ENCODE measurements around the gene NFKB1. TPM values are rescaled to one million over a fixed set of nuclear protein-coding genes. Genes with fewer than 3 reads are reported as not detected.

NFKB1 gene
- total RNA-seq, 2 donors from 2014 or later = 57.6 to 61.6 TPM

DNA sequence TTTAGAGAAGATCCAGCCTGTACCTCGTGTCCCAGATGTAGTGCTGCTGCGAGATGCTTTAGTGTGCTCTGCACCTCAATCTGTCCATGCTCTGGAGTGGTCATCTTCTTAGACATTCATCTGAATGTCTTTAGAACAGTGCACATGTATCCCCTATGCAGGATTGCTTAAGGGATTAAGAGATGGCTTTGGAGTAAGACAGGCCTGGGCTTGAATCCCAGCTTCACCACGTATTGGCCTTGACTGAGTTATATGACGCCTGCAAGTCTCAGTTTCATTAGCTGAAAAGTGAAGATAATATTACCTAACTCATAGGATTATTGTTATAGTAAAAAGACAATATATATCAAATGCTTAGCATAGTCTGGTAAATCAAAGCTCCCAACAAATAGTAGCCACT is 98.3 kb downstream of the NFKB1 start:
- TF ChIP-seq, protein P1, sequence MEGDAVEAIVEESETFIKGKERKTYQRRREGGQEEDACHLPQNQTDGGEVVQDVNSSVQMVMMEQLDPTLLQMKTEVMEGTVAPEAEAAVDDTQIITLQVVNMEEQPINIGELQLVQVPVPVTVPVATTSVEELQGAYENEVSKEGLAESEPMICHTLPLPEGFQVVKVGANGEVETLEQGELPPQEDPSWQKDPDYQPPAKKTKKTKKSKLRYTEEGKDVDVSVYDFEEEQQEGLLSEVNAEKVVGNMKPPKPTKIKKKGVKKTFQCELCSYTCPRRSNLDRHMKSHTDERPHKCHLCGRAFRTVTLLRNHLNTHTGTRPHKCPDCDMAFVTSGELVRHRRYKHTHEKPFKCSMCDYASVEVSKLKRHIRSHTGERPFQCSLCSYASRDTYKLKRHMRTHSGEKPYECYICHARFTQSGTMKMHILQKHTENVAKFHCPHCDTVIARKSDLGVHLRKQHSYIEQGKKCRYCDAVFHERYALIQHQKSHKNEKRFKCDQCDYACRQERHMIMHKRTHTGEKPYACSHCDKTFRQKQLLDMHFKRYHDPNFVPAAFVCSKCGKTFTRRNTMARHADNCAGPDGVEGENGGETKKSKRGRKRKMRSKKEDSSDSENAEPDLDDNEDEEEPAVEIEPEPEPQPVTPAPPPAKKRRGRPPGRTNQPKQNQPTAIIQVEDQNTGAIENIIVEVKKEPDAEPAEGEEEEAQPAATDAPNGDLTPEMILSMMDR (IDR thresholded peaks at IDR 0.05) = no peak
- DNase-seq = no peak
- no peak overlapping the region for H3K27ac ChIP-seq
- peaks cover 5% of the 10 kb centered on the region for H3K36me3 ChIP-seq
- no peaks in the 10 kb centered on the region for H3K27me3 ChIP-seq
- H3K9me3 ChIP-seq = no peaks in the 10 kb centered on the region
- no peak overlapping the region for H3K4me3 ChIP-seq
- H3K9ac ChIP-seq (ENCODE audit: low read depth in 2 of 2, low read length in 2 of 2) = no peak overlapping the region
- no peaks in the 10 kb centered on the region for H3K4me1 ChIP-seq
- intact Hi-C loops (cut with DNase I) = no loop called here

GRCh38 chr4:102599886-102600285 is 98.7 kb downstream of the NFKB1 start:
- DNase-seq = no peak
- intact Hi-C loops (cut with DNase I) = no loop called here
- H3K27ac ChIP-seq = no peak overlapping the region
- H3K9ac ChIP-seq (ENCODE audit: low read depth in 2 of 2, low read length in 2 of 2) = no peak overlapping the region
- H3K4me3 ChIP-seq = no peak overlapping the region
- TF ChIP-seq, protein P1 (IDR thresholded peaks at IDR 0.05) = no peak
- no peaks in the 10 kb centered on the region for H3K9me3 ChIP-seq
- H3K4me1 ChIP-seq = no peaks in the 10 kb centered on the region
- peaks cover 5% of the 10 kb centered on the region for H3K36me3 ChIP-seq
- no peaks in the 10 kb centered on the region for H3K27me3 ChIP-seq

GRCh38 chr4:102600689-102601088 is 99.5 kb downstream of the NFKB1 start:
- Histone ChIP-seq H3K4me3 (no peak overlapping the region), H3K27ac (no peak overlapping the region), H3K9ac (ENCODE audit: low read depth in 2 of 2, low read length in 2 of 2) (no peak overlapping the region), H3K9me3 (no peaks in the 10 kb centered on the region), H3K4me1 (no peaks in the 10 kb centered on the region), H3K36me3 (peaks cover 5% of the 10 kb centered on the region), H3K27me3 (no peaks in the 10 kb centered on the region)
- no peak for DNase-seq
- TF ChIP-seq, protein P1 (IDR thresholded peaks at IDR 0.05) = no peak
- intact Hi-C loops (cut with DNase I) = no loop called here

GRCh38 chr4:102601586-102602227 is 100.5 kb downstream of the NFKB1 start:
- TF ChIP-seq, protein P1 (IDR thresholded peaks at IDR 0.05) = no peak
- DNase-seq = no peak
- Histone ChIP-seq H3K36me3 (peaks cover 7% of the 10 kb centered on the region), H3K9me3 (no peaks in the 10 kb centered on the region), H3K9ac (ENCODE audit: low read depth in 2 of 2, low read length in 2 of 2) (no peak overlapping the region), H3K27ac (no peak overlapping the region), H3K4me3 (no peak overlapping the region), H3K4me1 (no peaks in the 10 kb centered on the region), H3K27me3 (no peaks in the 10 kb centered on the region)
- intact Hi-C loops (cut with DNase I) = no loop called here

- Histone ChIP-seq H3K4me3 (no peak overlapping the region), H3K4me1 (no peaks in the 10 kb centered on the region), H3K27me3 (no peaks in the 10 kb centered on the region), H3K9me3 (no peaks in the 10 kb centered on the region), H3K36me3 (peaks cover 15% of the 10 kb centered on the region), H3K27ac (no peak overlapping the region), H3K9ac (ENCODE audit: low read depth in 2 of 2, low read length in 2 of 2) (no peak overlapping the region)
- TF ChIP-seq, protein P1 (IDR thresholded peaks at IDR 0.05) = no peak
- intact Hi-C loops (cut with DNase I) = no loop called here
- no peak for DNase-seq
Measured at GRCh38 chr4:102604222-102604940, 103.2 kb downstream of the NFKB1 start.
